GM10248 (cell line): ENCODE data around the gene PPP1R15A.

Experiments used
- CTCF ChIA-PET: fragments of 300-600 bp; sonication (Branson Sonifier 250); formaldehyde crosslinking; extraction: SDS; loops from one replicate; lab custom pipeline; 2021; ENCODE audit warnings: antibody characterized with exemption; lab: Yijun Ruan, JAX
- POLR2A ChIA-PET: fragments of 350-650 bp; sonication (Branson Sonifier 250); formaldehyde crosslinking; extraction: SDS; loops from one replicate; lab custom pipeline; 2020; ENCODE audit warnings: antibody characterized with exemption; lab: Yijun Ruan, JAX
- DNase-seq: peaks from one replicate; pipeline ENCODE4 v3.0.0; 2012; ENCODE audit errors: extremely low spot score
- CTCF ChIP-seq: IDR thresholded peaks from 2 replicates; pipeline ENCODE4 v1.5.1; 2012; ENCODE audit warnings: mild to moderate bottlenecking, low read depth; ENCODE audit errors: extremely low read depth, missing control alignments, control extremely low read depth

Gene PPP1R15A

GRCh38 chr19:48920949-48921348 is 48.7 kb downstream of the PPP1R15A start:
- no peak for DNase-seq
- ChIA-PET CTCF (no interaction called here), POLR2A (no interaction called here)
- TF ChIP-seq CTCF, result no peak

GRCh38 chr19:48921721-48922500 is 49.7 kb downstream of the PPP1R15A start:
- ChIA-PET CTCF (interaction anchor here (1.4 kb wide), 1 partner anchor 11 kb away, joined by 3 read pairs; no protein-coding TSS in a partner anchor), POLR2A (no interaction called here)
- no peak for TF ChIP-seq CTCF
- no peak for DNase-seq

GRCh38 chr19:48922548-48923490 is 50.6 kb downstream of the PPP1R15A start:
- ChIA-PET CTCF (interaction anchor here (1.4 kb wide), 1 partner anchor 10 kb away, joined by 3 read pairs; no protein-coding TSS in a partner anchor), POLR2A (interaction anchor here (0.7 to 1.1 kb wide), 2 partner anchors 10 to 50 kb away, joined by 5 to 6 read pairs; no protein-coding TSS in a partner anchor)
- TF ChIP-seq CTCF, result no peak
- no peak for DNase-seq

- DNase-seq, result no peak
- TF ChIP-seq CTCF, result no peak
- ChIA-PET CTCF (interaction anchor here (1.0 to 1.8 kb wide), 3 partner anchors 8 to 137 kb away, joined by 3 to 6 read pairs (median 3); partner anchors contain the start of gene DHDH), POLR2A (interaction anchor here (0.7 kb wide), 1 partner anchor 24 kb away, joined by 3 read pairs; no protein-coding TSS in a partner anchor)
Measured at GRCh38 chr19:48925240-48925843, 53.1 kb downstream of the PPP1R15A start.
